Hippocampal formation (tissue), 2 donors: ENCODE data around the gene NKAIN2.
"Not testable (repeated sequence)": the region's sequence is repeated elsewhere in the genome, so short reads cannot be mapped to it uniquely, and the experiment has no call there.

Experiments
- DNase-seq, 2 donors: peaks; one replicate each; lab custom pipeline; 2025; lab: John Stamatoyannopoulos, UW

Gene NKAIN2

DNA sequence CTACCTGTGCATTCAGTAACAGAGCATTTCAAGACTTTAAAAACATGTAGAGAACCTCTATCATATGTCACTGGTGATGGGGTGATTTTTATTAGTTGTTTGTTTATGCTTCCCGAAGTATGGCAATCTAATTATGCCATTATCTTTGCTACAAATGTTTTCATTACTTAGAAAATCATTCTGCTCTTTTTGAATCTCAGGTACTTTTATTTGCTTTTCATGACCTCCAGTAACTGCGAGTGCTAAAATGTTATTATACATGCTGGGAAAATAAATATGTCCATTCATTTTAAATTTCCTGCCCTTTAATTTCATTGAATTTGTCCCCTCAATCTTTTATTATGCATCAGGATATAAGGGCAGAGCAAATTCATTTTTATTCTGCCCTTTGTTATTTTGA, 515.7 kb downstream of the NKAIN2 start:
- no peak for DNase-seq

DNA sequence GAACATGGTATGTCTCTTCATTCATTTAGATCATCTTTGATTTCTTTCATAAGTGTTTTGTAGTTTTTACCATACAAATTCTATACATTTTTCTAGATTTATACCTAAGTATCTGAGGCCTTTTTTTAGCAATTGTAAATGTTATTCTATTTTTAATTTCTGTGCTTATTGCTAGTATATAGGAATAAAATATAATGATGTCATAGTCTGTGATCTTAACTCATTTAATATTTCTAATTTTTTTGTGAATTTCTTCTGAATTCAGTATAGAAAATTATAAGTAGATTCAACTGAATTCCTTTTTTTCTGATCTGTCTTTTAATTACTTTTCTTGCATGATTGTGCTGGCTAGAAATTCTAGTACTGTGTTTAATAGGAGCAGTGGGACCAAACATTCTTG, 520.6 kb downstream of the NKAIN2 start:
- no peak for DNase-seq

DNA sequence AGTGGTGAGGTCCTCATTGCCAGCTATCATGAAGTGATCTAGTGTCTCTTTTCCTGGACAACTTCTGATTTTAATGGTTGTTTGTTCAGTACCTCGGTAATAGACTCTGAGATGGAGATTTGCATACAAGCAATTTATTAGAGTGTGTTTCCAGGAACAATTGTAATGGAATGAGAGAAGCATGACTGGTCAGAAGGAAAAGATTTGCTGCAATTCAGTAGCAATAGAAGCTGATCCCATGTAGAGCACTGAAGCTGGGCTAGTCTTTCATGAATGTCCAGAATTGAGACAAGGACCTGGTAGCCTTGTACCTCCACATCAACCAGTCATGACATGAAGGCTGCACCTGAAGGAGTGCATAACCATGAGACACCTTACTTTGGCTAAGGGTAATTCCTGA, 526.5 kb downstream of the NKAIN2 start:
- DNase-seq = no peak

DNA sequence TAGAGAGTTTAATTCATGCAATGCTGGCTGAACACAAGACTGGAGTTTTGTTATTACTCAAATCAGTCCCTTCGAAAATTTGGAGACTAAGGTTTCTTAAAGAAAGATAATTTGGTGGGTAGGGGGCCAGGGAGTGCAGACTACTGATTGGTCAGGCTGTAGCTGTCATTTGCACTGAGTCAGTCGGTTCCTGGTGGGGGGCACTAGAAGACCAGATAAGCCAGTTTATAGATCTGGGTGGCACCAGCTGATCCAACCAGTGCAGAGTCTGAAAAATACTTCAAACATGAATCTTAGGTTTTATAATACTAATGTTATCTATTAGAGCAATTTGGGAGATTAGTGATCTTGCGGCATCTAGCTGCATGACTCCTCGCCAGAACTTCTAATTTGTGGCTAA, 530.7 kb downstream of the NKAIN2 start:
- DNase-seq = no peak

DNA sequence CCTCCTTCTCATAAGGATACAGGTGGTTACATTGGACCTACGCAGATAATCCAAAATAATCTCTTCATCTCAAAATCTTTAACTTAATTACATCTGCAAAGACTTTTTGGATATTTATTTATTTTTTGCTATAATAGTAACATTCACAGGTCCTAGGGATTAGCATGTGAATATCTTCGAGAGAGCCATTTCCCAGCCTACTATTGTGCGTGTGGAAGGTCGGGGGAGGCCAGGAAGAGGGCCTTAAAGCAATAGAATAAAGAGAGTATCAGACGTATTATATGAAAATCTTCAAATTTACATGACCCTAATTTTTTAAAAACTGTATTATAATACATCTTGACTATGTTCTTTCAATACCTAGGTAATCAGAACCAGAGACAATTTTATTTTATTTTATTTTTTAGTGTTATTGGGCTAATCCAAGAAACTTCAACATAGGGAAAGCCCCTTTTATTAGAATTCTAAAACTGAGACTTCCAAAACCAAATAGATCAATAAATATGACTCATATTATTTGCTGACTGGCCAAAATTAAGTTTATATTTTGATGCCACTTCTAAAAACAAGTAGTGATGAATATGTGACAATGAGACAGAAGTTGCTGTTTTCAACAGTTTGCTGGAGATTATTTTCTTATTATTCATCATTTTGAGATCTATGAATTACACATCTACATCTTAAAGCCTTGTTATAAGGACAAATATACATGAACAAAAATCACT, 536.1 kb downstream of the NKAIN2 start:
- no peak for DNase-seq

DNA sequence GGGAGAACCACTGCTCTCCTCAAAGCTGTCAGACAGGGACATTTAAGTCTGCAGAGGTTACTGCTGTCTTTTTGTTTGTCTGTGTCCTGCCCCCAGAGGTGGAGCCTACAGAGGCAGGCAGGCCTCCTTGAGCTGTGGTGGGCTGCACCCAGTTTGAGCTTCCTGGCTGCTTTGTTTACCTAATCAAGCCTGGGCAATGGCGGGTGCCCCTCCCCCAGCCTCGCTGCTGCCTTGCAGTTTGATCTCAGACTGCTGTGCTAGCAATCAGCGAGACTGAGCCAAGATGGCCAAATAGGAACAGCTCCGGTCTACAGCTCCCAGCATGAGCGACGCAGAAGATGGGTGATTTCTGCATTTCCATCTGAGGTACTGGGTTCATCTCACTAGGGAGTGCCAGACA, 544.7 kb downstream of the NKAIN2 start:
- DNase-seq = not testable (repeated sequence)

DNA sequence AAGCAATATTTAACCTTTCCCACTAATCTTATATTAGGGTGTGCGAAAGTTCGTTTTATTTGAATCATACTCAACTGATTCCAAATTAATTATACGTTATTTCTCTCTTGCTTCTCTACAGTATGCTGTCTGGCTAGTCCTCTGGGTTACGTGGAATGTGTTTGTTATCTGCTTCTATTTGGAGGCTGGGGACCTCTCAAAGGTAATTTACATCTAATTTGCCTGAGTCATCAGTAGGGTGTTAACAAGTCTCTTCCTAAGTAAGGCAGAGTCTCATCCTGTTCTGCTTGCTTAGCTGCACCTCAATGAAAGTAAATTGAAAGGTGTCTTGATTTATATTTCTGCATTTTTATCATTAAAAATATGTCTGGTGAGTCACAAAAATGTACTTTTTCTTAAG, 551.5 kb downstream of the NKAIN2 start:
- DNase-seq = no peak

DNA sequence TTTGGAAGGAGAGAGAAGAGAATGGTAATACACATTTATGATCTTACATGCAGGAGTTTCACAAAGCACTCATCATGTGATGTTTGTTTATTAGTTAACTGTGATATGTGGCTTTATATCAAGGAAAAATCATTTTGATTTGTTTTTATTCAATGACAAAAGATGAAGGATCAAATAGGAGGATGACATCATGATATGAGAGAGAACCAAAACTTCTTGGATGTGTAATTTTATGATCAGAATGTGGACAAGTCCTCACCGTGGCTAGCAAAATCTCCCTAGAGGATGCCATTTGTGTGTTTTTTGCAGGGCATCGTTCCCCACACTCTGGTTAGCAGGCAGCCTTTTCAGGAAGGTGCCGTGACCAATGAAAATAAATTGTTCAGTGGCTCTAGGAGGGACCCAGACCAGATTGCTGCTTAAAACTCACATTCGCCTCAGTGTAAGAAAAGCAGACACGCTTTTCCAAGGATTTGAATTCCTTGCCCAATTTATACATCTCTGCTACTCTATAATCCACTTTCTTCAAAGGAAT, 552.7 kb downstream of the NKAIN2 start:
- DNase-seq = no peak

DNA sequence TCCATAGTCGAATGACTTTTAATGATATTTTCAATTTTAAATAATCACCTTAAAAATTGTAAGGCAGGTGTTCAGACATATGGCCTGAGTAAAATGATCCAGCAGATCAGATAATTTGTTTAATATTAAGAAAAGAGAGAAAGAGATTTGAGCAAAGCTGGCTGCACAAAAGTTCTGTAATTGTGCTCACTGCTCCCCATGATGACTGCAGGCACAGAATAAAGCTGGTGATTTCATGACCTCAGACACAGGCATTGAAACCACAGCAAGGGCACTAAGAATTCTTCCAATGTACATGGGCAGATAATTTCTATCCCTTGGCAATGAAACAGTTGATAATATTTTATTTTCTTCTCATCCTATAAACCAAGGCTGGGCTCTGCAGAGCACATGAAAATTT, 553.1 kb downstream of the NKAIN2 start:
- DNase-seq = no peak

DNA sequence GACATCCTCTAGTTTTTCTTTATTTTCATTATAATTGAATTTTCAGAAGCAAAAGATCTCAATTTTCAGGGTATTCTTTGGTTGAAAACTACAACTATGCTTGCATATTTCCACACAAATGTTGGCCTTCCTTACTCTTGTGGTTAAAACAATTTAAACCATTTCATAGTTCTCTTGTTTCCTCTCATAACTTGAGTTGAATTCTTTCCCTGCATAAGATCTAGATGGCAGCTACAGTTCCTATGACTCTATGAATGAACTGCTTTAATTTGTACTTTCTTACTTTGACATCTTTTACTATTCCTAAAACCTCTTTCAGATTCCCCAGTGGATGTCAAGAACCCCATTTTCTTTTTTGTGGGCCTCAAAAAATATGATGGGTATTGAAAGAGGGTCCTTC, 564.5 kb downstream of the NKAIN2 start:
- DNase-seq = no peak

DNA sequence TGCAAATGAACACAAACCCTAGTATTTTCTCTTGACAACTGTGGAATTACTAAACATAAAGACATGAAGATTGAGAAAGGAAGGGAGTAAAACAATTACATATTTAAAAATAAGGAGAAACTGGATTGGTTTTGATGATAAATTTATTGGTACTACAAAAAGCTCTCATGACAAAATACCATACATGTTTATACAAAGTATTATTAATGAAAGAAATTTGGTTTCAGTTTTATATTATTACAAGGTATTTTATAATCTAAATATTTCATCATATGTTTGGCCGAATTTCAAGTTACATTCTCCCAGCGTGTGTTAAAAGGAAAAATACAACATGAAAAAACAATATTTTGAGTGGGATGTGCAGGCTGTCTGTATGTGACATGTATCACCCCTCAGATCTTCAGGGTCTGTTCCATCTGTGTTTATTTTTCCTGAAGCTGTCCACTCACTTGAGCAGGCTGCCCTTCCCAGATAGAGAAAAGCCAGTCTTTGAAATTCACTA, 568.4 kb downstream of the NKAIN2 start:
- DNase-seq = no peak

DNA sequence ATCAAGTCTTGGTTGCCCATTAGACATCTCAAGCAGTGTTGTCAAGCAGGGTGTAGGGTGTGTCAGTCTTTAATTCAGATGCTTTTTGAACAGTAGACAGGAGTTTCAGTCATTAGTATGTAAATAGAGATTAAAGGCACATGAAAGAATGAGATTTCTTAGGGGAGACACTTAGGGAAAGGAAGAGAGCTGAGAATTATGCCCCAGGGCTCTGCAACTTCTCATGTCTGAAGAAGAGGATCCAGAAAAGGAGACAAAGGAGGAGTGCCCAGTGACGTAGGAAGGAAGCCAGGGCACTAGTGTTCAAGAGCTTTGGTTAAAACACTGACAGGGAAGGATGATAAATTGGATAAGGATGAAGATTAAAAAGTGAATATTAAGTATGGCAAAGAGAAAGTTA, 569.7 kb downstream of the NKAIN2 start:
- no peak for DNase-seq

DNA sequence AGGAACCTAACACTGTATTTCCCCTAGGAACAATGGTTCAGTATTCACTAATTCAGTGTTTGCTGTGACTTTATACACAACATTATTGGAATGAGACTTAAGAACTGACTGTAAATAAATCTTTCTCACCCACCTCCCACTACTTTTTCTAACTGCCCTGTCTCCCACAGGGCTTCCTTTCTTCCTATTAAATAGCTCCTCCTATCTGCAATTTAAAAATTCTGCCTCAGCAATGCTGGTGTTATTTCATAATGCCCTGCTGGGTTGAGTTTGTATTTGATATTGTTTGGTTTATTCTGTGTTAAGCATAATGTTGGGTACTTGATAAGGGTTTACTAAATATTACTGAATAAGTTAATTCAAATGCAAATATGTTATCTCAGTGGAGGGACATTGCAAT, 585.5 kb downstream of the NKAIN2 start:
- no peak for DNase-seq

DNA sequence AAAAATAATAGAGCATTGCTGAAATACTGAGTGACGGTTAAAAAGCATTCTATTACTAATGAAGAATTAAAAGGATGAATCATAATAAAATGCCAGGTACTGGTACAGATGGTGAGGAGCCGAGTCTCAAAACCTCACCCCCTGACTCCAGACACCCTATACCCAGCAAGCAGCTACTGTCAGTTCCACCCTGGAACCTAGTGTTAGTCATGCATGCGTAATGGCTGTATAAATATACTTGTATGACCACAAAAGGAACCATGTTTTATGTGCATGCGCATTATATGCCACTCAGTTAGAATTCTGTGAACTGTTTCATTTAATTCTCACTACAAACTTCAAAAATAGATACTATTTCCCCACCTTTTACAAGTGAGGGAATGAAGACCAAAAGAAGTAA, 589.9 kb downstream of the NKAIN2 start:
- DNase-seq = no peak

DNA sequence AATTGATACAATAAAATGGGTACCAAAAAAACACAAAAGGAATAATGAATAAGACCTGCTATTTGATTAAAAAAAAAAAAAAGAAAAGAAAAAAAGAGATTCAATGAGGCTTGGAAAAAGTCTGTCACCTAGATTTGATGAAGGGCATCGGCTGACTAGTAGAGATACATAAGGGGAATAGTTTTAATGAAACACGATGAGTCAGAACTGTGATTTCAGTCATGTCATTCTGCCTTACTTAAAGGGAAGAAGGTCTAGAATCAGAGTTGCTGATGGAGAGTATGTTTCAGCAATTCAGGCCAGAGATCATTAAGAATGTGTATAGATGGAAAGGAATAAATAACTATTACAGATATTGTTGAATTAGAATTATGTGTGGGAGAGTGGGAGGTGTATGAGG, 592.7 kb downstream of the NKAIN2 start:
- DNase-seq = no peak

DNA sequence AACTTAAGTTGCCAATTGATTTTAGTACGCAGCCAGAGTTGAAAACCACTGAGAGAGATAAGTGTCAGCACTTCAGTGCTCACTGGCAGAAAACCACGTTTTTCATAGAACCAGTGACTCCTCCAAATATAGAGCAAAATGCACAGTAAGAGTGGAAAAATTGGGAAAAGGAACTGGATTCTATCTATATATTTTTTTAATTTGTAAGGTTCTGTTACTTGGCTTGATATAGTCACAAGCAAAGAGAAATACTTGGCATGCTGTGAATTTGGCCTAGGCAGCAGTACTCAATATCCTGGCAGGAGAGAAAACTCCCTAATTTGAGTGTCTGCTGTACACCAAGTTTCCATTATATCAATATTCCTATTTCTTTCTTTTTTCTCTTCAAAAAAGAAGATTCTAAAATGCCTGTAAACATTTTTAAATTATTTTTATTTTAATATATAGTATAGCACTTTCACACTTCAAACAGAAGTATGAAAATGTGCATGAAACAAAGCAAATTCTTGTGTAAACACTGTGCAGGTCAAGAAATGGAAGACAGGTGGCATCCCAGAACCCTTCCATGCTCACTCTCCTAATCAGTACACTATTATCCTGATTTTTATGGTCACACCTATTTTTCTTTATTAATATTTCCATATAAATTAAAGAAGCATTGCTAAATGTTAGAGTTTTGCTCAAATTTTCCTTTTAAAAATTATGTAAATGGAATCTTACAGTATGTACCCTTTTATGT, 596.8 kb downstream of the NKAIN2 start:
- DNase-seq = no peak

DNA sequence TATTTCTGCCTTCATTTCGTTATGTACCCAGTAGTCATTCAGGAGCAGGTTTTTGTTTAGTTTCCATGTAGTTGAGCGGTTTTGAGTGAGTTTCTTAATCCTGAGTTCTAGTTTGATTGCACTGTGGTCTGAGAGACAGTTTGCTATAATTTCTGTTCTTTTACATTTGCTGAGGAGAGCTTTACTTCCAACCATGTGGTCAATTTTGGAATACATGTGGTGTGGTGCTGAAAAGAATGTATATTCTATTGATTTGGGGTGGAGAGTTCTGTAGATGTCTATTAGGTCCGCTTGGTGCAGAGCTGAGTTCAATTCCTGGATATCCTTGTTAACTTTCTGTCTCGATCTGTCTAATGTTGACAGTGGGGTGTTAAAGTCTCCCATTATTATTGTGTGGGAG, 606.8 kb downstream of the NKAIN2 start:
- not testable (repeated sequence) for DNase-seq

DNA sequence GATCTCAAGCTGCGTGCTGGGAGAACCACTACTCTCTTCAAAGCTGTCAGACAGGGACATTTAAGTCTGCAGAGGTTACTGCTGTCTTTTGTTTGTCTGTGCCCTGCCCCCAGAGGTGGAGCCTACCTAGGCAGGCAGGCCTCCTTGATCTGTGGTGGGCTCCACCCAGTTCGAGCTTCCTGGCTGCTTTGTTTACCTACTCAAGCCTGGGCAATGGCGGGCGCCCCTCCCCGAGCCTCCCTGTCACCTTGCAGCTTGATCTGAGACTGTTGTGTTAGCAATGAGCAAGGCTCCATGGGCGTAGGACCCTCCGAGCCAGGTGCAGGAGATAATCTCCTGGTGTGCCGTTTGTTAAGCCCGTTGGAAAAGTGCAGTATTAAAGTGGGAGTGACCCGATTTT, 609.0 kb downstream of the NKAIN2 start:
- DNase-seq = not testable (repeated sequence)

DNA sequence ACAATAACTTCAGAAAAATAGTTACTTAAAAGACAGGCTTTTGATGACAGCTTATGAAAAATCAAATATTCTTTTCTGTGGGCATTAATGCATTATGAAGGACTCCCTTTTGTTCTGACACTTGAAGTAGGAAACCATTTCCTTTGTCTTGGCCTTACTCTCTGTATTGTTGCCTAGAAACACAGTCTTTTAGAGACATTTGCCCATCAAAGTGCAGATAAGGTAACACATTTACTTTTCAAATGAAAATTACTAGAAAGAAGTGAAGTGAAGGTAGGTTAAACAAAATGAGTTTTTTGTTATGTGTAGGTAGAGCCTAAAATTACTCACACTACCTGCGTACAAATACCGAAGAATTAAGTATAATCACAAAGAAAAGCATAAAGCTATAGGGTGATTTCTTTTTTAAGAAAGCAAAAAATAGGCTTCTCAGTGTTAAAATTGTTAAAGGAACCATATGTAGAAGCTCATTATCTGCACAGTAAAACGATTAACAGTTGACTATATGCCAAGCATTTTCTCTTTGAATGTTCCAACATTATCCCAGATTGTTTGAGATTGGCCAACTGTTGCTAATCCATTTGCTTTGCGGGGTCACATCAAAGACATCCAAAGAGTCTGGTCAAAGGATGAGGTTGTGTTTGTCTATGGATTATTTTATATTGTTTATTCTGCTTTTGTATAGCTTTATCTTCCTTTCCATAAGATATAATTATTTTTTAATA, 616.6 kb downstream of the NKAIN2 start:
- no peak for DNase-seq

DNA sequence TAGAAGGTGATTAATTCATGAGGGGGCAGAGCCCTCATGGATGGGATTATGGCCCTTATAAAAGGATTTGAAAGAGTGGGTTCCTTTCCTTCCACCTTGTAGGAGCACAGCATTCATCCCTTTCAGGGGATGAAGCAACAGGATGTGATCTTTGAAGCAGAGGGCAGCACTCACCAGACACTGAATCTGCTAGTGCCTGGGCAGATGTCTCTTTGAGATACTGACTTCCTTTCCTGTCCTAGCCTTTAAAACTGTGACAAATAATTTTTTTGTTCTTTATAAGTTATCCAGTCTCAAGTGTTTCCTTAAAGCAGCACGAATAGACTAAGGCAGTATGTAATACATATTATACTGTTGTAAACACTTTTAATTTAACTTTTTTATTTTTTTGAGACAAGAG, 620.0 kb downstream of the NKAIN2 start:
- DNase-seq = no peak

DNA sequence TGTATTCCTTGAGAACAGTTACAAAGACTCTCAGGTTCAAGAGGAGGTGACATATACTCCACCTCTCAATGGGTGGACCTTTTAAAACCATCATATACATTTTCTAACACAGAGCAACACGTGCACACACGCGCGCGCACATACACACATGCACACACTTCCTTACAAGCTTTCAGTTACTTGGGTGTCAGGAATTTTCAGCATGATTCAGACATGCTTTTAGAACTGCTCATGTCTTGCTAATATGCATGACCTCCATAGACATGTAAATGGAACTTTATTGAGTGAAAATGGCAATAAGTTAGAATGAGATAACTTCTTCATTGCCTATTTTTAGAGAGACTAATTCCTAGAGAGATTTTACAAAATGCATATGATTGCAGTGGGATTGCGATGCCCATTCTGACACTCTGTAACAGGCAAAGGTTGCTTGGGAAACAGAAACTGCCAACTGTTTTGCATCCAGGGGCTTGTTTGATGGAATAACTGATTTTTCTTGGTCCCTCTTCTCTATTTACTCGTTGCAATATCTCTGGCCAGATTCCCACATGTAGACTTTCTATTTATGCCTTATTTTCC, 627.2 kb downstream of the NKAIN2 start:
- no peak for DNase-seq

DNA sequence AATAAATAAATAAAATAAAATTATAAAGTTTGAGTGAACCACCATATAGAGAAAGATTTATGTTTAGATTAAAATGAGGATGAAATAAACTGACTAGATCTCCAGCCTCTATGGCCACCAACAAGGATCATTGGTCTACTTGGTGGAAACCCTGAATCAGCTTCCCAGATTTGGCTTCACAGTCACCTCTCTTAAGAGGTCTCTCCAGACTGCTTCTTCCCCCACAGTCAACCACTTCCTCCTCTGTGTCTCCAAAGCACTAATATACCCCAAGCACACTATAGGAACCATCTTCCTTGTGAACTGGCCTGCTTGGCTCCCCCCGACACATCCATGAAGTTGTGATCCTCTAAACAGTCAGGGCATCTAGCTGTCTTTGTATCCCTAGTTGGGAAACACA, 629.0 kb downstream of the NKAIN2 start:
- DNase-seq = no peak
